ENCODE results near the gene UBQLN3. TPM values are rescaled to one million over a fixed set of nuclear protein-coding genes. Genes with fewer than 3 reads are reported as not detected.
A peak's percentile ranks its signal among the peaks of the same experiment; 100 is the strongest.

Gene UBQLN3
- total RNA-seq (2016; rRNA removed; fragmentation: Illumina TruSeq; extraction: Trizol) (not detected in 2 replicates), polyA plus RNA-seq (2011; rRNA removed) (0.08 TPM in 1 of 2 replicates, not detected in the other), polyA minus RNA-seq (2011; rRNA and poly(A)+ RNA removed; ENCODE audit: low replicate concordance) (not detected in 2 replicates), Bru-seq, nascent RNA (not detected), BruChase-seq, experiment 1, labeled RNA remaining after a 6-hour chase (not detected), BruChase-seq, experiment 2, labeled RNA remaining after a 2-hour chase (not detected)
- not detected in 2 replicates for total RNA-seq (2016; cell fraction: cytosol; rRNA removed; fragmentation: Illumina TruSeq; extraction: Trizol; ENCODE audit: low read depth)
- total RNA-seq (2016; cell fraction: insoluble cytoplasmic fraction; rRNA removed; fragmentation: Illumina TruSeq; extraction: Trizol) = not detected in 2 replicates
- not detected in 2 replicates for total RNA-seq (2016; cell fraction: membrane; rRNA removed; fragmentation: Illumina TruSeq; extraction: Trizol)
- not detected in 2 replicates for total RNA-seq (2016; cell fraction: nucleus; rRNA removed; fragmentation: Illumina TruSeq; extraction: Trizol)
- not detected in 2 replicates for polyA plus RNA-seq (2011; cell fraction: cytosol; rRNA removed)
- polyA plus RNA-seq (2011; cell fraction: nucleus; rRNA removed) = 0.07 TPM in 1 of 2 replicates, not detected in the other
- not detected in 2 replicates for polyA plus RNA-seq (2012)
- not detected in 2 replicates for polyA plus RNA-seq (2016; cell fraction: cytosol; fragmentation: Illumina TruSeq; extraction: Trizol; ENCODE audit: low read depth)
- polyA plus RNA-seq (2016; cell fraction: insoluble cytoplasmic fraction; fragmentation: Illumina TruSeq; extraction: Trizol; ENCODE audit: low read depth) = not detected in 2 replicates
- polyA plus RNA-seq (2016; cell fraction: membrane; fragmentation: Illumina TruSeq; extraction: Trizol; ENCODE audit: low read depth) = not detected in 2 replicates
- polyA plus RNA-seq (2016; cell fraction: nucleus; fragmentation: Illumina TruSeq; extraction: Trizol; ENCODE audit: insufficient read depth, low read depth) = not detected in 2 replicates
- polyA minus RNA-seq (2011; cell fraction: cytosol; rRNA and poly(A)+ RNA removed) = not detected in 2 replicates
- 0.26 and 0.50 TPM in 2 replicates for polyA minus RNA-seq (2011; cell fraction: nucleus; rRNA and poly(A)+ RNA removed)
- long read RNA-seq, experiment 1 = 0 reads
- long read RNA-seq, experiment 2 = 0 reads

DNA sequence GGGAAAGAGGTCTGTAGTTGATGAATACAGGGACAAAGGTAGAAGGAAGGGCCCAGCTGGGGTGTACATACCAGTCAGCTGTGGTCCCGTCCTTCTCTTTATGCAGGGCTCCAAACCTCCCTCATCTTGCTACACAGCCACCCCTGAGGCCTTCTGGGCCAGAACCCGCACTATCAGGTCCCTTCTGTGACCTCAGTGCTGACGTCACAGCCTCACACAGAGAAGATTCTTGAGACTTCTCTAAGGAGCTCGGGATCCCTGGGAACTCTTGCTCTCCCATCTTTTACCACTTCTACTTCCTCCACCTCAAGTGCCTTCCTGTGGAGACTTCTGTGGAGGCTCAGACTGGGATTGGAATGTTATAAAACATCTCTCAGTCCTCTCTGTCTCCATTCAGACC, at the start of gene UBQLN3:
UBQLN3 (minus strand) TSS at position 155 of the 400 bp plus-strand sequence. CDS start 399 bp downstream, outside the sequence.
- H3K4me3 ChIP-seq (replicated peaks in 1 of 3; ENCODE audit: insufficient read depth in 1 of 3, low read depth in 2 of 3, low read length in 3 of 3) = no peak within 1 kb of the TSS
- H3K4me1 ChIP-seq (ENCODE audit: insufficient read depth, low read length) = no peaks in the 10 kb centered on the region
- in situ Hi-C loops (cut with HindIII; ENCODE audit: extremely low pct_ligation_motif_present, low pct_unique_long_range_greater_than_20kb) = no loop called here
- intact Hi-C loops (cut with micrococcal nuclease; ENCODE audit: unreplicated experiment) = no loop called here
- peaks cover 0 to 10% of the 10 kb centered on the region in 2 experiments; a peak in 3 of 5 replicates for H3K27me3 ChIP-seq (ENCODE audit: control insufficient read depth in 1 of 2, insufficient read depth in 2 of 2, low read length in 2 of 2)
- WGBS (ENCODE audit: low lambda C conversion rate) = 0% methylated on average over 3 of the region's 4 CpGs
- TF ChIP-seq, protein P1, sequence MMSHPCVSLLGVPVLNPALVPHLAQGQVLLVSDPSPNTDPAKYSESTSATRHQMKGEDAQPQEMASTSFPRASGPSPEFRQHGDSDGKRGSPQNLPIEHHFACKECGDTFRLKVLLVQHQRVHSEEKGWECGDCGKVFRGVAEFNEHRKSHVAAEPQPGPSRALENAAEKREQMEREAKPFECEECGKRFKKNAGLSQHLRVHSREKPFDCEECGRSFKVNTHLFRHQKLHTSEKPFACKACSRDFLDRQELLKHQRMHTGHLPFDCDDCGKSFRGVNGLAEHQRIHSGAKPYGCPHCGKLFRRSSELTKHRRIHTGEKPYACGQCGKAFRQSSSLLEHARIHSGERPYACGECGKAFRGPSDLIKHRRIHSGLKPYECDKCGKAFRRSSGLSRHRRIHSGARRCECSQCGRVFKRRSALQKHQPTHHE (CRISPR knock-in tag; IDR thresholded peaks at IDR 0.05; ENCODE audit: borderline replicate concordance) = no peak
- TF ChIP-seq, protein P2, sequence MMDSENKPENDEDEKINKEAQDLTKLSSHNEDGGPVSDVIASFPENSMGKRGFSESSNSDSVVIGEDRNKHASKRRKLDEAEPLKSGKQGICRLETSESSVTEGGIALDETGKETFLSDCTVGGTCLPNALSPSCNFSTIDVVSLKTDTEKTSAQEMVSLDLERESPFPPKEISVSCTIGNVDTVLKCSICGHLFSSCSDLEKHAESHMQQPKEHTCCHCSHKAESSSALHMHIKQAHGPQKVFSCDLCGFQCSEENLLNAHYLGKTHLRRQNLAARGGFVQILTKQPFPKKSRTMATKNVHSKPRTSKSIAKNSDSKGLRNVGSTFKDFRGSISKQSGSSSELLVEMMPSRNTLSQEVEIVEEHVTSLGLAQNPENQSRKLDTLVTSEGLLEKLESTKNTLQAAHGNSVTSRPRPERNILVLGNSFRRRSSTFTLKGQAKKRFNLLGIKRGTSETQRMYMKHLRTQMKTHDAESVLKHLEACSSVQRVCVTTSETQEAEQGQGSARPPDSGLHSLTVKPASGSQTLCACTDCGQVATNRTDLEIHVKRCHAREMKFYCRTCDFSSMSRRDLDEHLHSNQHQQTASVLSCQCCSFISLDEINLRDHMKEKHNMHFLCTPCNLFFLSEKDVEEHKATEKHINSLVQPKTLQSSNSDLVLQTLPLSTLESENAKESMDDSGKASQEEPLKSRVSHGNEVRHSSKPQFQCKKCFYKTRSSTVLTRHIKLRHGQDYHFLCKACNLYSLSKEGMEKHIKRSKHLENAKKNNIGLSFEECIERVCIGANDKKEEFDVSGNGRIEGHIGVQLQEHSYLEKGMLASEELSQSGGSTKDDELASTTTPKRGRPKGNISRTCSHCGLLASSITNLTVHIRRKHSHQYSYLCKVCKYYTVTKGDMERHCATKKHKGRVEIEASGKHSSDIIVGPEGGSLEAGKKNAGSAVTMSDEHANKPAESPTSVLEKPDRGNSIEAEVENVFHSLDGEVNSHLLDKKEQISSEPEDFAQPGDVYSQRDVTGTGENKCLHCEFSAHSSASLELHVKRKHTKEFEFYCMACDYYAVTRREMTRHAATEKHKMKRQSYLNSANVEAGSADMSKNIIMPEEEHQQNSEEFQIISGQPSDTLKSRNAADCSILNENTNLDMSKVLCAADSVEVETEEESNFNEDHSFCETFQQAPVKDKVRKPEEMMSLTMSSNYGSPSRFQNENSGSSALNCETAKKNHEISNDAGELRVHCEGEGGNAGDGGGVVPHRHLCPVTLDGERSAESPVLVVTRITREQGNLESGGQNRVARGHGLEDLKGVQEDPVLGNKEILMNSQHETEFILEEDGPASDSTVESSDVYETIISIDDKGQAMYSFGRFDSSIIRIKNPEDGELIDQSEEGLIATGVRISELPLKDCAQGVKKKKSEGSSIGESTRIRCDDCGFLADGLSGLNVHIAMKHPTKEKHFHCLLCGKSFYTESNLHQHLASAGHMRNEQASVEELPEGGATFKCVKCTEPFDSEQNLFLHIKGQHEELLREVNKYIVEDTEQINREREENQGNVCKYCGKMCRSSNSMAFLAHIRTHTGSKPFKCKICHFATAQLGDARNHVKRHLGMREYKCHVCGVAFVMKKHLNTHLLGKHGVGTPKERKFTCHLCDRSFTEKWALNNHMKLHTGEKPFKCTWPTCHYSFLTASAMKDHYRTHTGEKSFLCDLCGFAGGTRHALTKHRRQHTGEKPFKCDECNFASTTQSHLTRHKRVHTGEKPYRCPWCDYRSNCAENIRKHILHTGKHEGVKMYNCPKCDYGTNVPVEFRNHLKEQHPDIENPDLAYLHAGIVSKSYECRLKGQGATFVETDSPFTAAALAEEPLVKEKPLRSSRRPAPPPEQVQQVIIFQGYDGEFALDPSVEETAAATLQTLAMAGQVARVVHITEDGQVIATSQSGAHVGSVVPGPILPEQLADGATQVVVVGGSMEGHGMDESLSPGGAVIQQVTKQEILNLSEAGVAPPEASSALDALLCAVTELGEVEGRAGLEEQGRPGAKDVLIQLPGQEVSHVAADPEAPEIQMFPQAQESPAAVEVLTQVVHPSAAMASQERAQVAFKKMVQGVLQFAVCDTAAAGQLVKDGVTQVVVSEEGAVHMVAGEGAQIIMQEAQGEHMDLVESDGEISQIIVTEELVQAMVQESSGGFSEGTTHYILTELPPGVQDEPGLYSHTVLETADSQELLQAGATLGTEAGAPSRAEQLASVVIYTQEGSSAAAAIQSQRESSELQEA (CRISPR knock-in tag; IDR thresholded peaks at IDR 0.05; ENCODE audit: not compliant biosample characterization) = no peak
- no peak for TF ChIP-seq GLI4 (CRISPR knock-in tag; IDR thresholded peaks at IDR 0.05; ENCODE audit: borderline replicate concordance)
- peak; percentile 93 for TF ChIP-seq CREB1 (IDR thresholded peaks at IDR 0.05)
- TF ChIP-seq CREB1 (CRISPR knock-in tag; IDR thresholded peaks at IDR 0.05) = no peak
- TF ChIP-seq ZNF337 (CRISPR knock-in tag; IDR thresholded peaks at IDR 0.05; ENCODE audit: borderline replicate concordance, low read depth) = no peak
- no peak for TF ChIP-seq ZNF550 (CRISPR knock-in tag; IDR thresholded peaks at IDR 0.05; ENCODE audit: borderline replicate concordance)
- TF ChIP-seq, protein P3, sequence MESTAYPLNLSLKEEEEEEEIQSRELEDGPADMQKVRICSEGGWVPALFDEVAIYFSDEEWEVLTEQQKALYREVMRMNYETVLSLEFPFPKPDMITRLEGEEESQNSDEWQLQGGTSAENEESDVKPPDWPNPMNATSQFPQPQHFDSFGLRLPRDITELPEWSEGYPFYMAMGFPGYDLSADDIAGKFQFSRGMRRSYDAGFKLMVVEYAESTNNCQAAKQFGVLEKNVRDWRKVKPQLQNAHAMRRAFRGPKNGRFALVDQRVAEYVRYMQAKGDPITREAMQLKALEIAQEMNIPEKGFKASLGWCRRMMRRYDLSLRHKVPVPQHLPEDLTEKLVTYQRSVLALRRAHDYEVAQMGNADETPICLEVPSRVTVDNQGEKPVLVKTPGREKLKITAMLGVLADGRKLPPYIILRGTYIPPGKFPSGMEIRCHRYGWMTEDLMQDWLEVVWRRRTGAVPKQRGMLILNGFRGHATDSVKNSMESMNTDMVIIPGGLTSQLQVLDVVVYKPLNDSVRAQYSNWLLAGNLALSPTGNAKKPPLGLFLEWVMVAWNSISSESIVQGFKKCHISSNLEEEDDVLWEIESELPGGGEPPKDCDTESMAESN (CRISPR knock-in tag; conservative IDR thresholded peaks at IDR 0.05) = no peak
- no peaks in the 10 kb centered on the region for H3K36me3 ChIP-seq (replicated peaks in 1 of 2; ENCODE audit: control insufficient read depth in 1 of 2, insufficient read depth in 2 of 2, low read length in 2 of 2)
- CTCF ChIA-PET (ENCODE audit: low intra/inter-chr PET ratio, low total read pairs) = no interaction called here
- no peaks in the 10 kb centered on the region for H3K79me2 ChIP-seq (ENCODE audit: insufficient read depth, low read length)
- DNase-seq (ENCODE audit: low spot score) (no peak), ATAC-seq (no peak), FAIRE-seq (no peak)
- no peak within 1 kb of the TSS for H3K4me2 ChIP-seq (ENCODE audit: low read depth, low read length)
- POLR2A ChIA-PET = no interaction called here
- H3K27ac ChIP-seq (ENCODE audit: extremely low read length, insufficient read depth, low read length) = no peak within 1 kb of the TSS
- H4K20me1 ChIP-seq (ENCODE audit: insufficient read depth, low read length) = no peaks in the 10 kb centered on the region
- H2AFZ ChIP-seq (ENCODE audit: low read length) = no peak within 1 kb of the TSS
- BruUV-seq (replicated peaks) = no TSS peak
- no peaks in the 10 kb centered on the region for H3K9me3 ChIP-seq (ENCODE audit: low read length)
- no peak within 1 kb of the TSS for H3K9ac ChIP-seq (ENCODE audit: insufficient read depth, low read depth, low read length)
